Astrocyte of the spinal cord (primary cell): ENCODE results near the gene SMYD3.
"Not testable (repeated sequence)": the region's sequence is repeated elsewhere in the genome, so short reads cannot be mapped to it uniquely, and the experiment has no call there.

Experiments used
- DNase-seq: peaks from one replicate; pipeline ENCODE4 v3.0.0; 2011; ENCODE audit warnings: low read depth, low spot score
- H3K4me3 ChIP-seq: 2 replicates; pipeline ENCODE4 v1.5.1; 2011; ENCODE audit warnings: low read depth, mild to moderate bottlenecking, low read length, moderate library complexity
- in situ Hi-C: cut with HindIII; loops from 2 replicates; pipeline ENCODE4 v1.10.0; 2017; ENCODE audit warnings: low sequenced_read_pairs
- TF ChIP-seq, protein P1 (sequence below): IDR thresholded peaks from 2 replicates; pipeline ENCODE4 v1.5.1; 2012; ENCODE audit warnings: low read depth, mild to moderate bottlenecking, low read length, inconsistent platforms

SMYD3 gene

GRCh38 chr1:245742896-245743295, 764.2 kb downstream of the SMYD3 start:
- TF ChIP-seq, protein P1, sequence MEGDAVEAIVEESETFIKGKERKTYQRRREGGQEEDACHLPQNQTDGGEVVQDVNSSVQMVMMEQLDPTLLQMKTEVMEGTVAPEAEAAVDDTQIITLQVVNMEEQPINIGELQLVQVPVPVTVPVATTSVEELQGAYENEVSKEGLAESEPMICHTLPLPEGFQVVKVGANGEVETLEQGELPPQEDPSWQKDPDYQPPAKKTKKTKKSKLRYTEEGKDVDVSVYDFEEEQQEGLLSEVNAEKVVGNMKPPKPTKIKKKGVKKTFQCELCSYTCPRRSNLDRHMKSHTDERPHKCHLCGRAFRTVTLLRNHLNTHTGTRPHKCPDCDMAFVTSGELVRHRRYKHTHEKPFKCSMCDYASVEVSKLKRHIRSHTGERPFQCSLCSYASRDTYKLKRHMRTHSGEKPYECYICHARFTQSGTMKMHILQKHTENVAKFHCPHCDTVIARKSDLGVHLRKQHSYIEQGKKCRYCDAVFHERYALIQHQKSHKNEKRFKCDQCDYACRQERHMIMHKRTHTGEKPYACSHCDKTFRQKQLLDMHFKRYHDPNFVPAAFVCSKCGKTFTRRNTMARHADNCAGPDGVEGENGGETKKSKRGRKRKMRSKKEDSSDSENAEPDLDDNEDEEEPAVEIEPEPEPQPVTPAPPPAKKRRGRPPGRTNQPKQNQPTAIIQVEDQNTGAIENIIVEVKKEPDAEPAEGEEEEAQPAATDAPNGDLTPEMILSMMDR = no peak
- no peak overlapping the region for H3K4me3 ChIP-seq
- in situ Hi-C loops = no loop called here
- DNase-seq = peak; percentile 93

DNA sequence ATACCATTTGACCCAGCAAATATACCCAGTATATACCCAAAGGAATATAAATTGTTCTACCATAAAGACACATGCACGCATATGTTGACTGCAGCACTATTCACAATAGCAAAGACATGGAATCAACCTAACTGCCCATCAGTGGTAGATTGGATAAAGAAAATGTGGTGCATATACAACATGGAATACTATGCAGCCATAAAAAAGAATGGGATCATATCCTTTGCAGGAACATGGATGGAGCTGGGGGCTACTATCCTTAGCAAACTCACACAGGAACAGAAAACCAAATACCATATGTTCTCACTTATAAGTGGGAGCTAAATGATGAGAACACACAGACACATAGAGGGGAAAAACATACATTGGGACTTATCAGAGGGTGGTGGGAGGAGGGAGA, 766.7 kb downstream of the SMYD3 start:
- H3K4me3 ChIP-seq, DNase-seq, in situ Hi-C loops: not testable (repeated sequence)

DNA sequence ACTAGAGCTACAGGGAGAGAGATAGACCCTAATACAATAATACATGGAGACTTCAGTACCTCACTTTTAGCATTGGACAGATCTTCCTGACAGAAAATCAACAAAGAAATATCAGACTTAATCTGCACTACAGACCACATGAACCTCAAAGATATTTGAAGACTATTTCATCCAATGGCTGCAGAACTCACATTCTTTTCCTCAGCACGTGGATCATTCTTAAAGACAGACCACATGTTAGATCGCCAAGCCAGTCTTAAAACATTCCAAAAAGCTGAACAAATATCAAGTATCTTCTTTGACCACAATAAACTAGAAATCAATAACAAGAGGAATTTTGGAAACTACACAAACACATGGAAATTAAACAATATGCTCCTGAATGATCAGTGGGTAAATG, 776.3 kb downstream of the SMYD3 start:
- TF ChIP-seq, protein P1 = no peak
- in situ Hi-C loops = no loop called here
- no peak for DNase-seq
- no peak overlapping the region for H3K4me3 ChIP-seq

DNA sequence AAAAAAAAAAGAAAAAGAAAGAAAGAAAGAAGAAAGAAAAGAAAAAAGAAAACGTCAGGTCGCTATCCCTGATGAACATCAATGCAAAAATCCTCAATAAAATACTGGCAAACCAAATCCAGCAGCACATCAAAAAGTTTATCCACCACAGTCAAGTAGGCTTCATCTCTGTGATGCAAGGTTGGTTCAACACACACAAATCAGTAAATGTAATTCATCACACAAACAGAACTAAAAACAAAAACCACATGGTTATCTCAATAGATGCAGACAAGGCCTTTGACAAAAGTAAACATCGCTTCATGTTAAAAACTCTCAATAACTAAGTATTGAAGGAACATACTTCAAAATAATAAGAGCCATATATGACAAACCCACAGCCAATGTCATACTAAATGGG, 779.0 kb downstream of the SMYD3 start:
- H3K4me3 ChIP-seq, DNase-seq, in situ Hi-C loops: not testable (repeated sequence)

- in situ Hi-C loops = no loop called here
- no peak overlapping the region for H3K4me3 ChIP-seq
- DNase-seq = no peak
- TF ChIP-seq, protein P1 = no peak
Observed at GRCh38 chr1:245721488-245721887, 785.6 kb downstream of the SMYD3 start.

DNA sequence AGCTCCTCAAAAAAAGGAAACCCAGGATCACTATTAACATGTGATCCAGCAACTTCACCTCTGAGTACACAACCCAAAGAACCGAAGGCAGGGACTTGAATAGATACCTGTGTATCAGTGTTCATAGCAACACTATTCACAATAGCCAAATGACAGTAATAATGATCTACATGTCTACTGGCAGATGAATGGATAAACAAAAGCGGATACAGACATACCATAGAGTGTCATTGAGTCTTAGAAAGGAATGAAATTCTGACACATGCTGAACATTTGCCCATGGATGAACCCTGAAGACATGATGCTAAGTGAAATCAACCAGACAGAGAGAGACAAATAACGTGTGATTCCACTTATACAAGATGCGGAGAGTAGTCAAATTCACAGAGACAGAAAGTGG, 788.1 kb downstream of the SMYD3 start:
- TF ChIP-seq, protein P1 = no peak
- no peak overlapping the region for H3K4me3 ChIP-seq
- no peak for DNase-seq
- in situ Hi-C loops = no loop called here

DNA sequence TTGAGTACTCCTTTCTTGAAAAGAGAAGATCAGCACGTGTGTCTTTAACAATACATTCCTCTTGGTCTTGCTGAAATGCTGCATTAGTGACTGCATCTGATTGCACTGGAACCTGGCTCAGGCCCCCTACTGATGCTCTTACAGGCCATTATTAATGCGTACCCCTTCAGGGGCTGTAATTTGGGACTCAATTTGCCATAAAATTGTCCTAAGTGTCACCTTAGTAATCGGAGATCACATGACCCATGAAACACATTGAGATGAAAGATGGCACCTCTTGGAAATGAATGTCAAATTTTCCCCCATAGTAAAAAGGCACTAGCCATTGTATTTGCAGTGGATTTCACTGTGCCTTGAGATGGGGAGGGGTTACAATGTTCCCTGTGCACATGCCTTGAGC, 789.0 kb downstream of the SMYD3 start:
- DNase-seq = no peak
- H3K4me3 ChIP-seq = no peak overlapping the region
- TF ChIP-seq, protein P1 = no peak
- in situ Hi-C loops = no loop called here

DNA sequence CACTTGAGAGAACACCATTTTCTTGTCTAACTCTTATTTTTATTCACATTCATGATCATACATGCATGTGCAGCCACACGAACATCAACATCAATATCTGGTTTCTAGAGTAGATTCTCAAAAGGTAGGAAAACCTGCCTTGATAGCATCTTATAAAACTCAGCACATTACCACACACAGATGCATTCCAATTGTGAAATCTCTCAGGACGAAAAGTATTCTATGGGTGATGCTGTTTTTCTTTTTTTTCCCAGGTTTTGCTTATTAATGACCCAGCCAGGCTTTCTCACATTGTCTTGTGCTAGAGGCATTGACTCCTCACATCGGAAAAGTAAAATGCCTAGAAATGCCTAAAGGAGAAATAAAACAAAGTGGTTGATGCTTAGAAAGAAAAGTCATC, 789.5 kb downstream of the SMYD3 start:
- H3K4me3 ChIP-seq = no peak overlapping the region
- in situ Hi-C loops = no loop called here
- no peak for DNase-seq
- TF ChIP-seq, protein P1 = no peak
